Measurements from ENCODE around the gene VCP. TPM values are rescaled to one million over a fixed set of nuclear protein-coding genes. Genes with fewer than 3 reads are reported as not detected.

VCP gene
- total RNA-seq, 2 donors from 2014 or later = 161 to 180 TPM

DNA sequence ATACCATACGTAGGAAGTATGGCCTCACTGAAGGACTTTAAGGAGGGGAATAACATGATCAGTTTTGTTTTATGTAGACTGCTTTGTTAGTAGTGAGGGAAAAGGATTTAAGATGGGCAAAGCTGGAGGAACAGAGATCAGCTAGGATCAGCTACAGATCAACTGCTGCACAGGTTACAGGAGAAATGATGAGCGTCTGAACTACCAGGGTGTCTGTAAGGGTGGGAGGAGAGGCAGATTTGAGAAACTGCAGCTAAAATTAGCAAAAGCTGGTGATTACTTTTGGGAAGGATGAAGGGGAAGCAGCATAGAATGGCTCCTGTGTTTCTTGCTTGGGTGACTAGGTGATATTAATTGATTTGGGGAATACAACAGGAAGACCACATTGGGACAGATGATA lies 39.3 kb downstream of the VCP start:
- no peaks in the 10 kb centered on the region for H3K27me3 ChIP-seq (replicated peaks; ENCODE audit: insufficient read depth)
- H3K4me3 ChIP-seq = no peak overlapping the region
- DNase-seq (ENCODE audit: low spot score) = no peak
- H3K4me1 ChIP-seq (replicated peaks) = no peaks in the 10 kb centered on the region
- WGBS = 84% methylated on average over 2 of the region's 2 CpGs
- H3K36me3 ChIP-seq = no peaks in the 10 kb centered on the region
- no peaks in the 10 kb centered on the region for H3K9me3 ChIP-seq
- intact Hi-C loops (cut with DNase I) = no loop called here
- H3K27ac ChIP-seq = no peak overlapping the region
- TF ChIP-seq CTCF (IDR thresholded peaks at IDR 0.05) (no peak), POLR2A (IDR thresholded peaks at IDR 0.05) (no peak), POLR2AphosphoS5 (IDR thresholded peaks at IDR 0.05) (no peak)

- 61% methylated on average over 2 of the region's 2 CpGs for WGBS
These were observed 42.6 kb downstream of the VCP start for GRCh38 chr9:35029852-35030251.

DNA sequence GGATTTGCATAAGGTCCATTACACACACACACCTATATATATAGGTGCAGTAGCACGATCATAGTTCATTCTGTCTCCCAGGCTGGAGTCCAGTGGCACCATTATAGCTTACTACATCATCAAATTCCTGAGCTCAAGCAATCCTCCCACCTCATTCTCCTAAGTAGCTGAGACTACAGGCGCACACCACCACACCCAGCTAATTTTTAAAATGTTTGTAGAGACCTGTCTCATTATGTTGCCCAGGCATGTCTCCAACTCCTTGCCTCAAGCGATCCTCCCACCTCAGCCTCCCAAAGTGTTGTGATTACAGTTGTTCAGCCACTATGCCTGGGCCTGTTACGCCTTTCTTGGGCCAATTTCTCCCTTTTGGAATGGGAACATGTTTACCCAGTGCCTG lies 43.2 kb downstream of the VCP start:
- H3K27me3 ChIP-seq (replicated peaks; ENCODE audit: insufficient read depth) = no peaks in the 10 kb centered on the region
- no peaks in the 10 kb centered on the region for H3K4me1 ChIP-seq (replicated peaks)
- intact Hi-C loops (cut with DNase I) = no loop called here
- no peak overlapping the region for H3K4me3 ChIP-seq
- H3K27ac ChIP-seq = no peak overlapping the region
- TF ChIP-seq POLR2A (IDR thresholded peaks at IDR 0.05) = no peak
- TF ChIP-seq POLR2AphosphoS5 (IDR thresholded peaks at IDR 0.05) = no peak
- no peak for TF ChIP-seq CTCF (IDR thresholded peaks at IDR 0.05)
- no peaks in the 10 kb centered on the region for H3K36me3 ChIP-seq
- no peaks in the 10 kb centered on the region for H3K9me3 ChIP-seq
- no peak for DNase-seq (ENCODE audit: low spot score)
- 57% methylated on average over 4 of the region's 4 CpGs for WGBS

More at GRCh38 chr9:35029852-35030251, 42.6 kb downstream of the VCP start:
- TF ChIP-seq CTCF (IDR thresholded peaks at IDR 0.05) (no peak), POLR2AphosphoS5 (IDR thresholded peaks at IDR 0.05) (no peak), POLR2A (IDR thresholded peaks at IDR 0.05) (no peak)
- intact Hi-C loops (cut with DNase I) = no loop called here
- Histone ChIP-seq H3K36me3 (no peaks in the 10 kb centered on the region), H3K9me3 (no peaks in the 10 kb centered on the region), H3K4me3 (no peak overlapping the region), H3K4me1 (replicated peaks) (no peaks in the 10 kb centered on the region), H3K27ac (no peak overlapping the region), H3K27me3 (replicated peaks; ENCODE audit: insufficient read depth) (no peaks in the 10 kb centered on the region)
- no peak for DNase-seq (ENCODE audit: low spot score)

DNA sequence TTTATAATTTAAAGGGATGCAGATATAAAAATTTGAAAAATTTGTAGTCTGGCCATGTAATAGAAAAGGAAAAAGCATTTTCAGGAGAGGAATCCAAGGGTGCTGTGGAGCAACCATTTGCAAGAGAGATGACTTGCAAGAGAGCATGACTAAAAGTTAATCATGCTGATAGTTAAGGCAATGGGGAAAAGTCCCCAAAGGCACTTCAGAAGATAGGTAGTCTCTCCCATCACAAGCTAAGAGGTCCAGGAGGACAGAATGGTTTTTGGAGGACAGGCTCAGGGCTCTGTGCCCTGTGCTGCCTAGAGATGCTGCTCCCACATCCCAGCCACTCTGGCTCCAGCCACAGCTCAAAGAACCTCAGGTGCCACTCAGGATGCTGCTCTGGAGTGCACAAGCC lies 44.1 kb downstream of the VCP start:
- H3K4me1 ChIP-seq (replicated peaks) = no peaks in the 10 kb centered on the region
- H3K27me3 ChIP-seq (replicated peaks; ENCODE audit: insufficient read depth) = no peaks in the 10 kb centered on the region
- intact Hi-C loops (cut with DNase I) = no loop called here
- no peak overlapping the region for H3K27ac ChIP-seq
- DNase-seq (ENCODE audit: low spot score) = no peak
- TF ChIP-seq POLR2AphosphoS5 (IDR thresholded peaks at IDR 0.05) (no peak), CTCF (IDR thresholded peaks at IDR 0.05) (no peak), POLR2A (IDR thresholded peaks at IDR 0.05) (no peak)
- no peaks in the 10 kb centered on the region for H3K9me3 ChIP-seq
- H3K36me3 ChIP-seq = no peaks in the 10 kb centered on the region
- H3K4me3 ChIP-seq = no peak overlapping the region

GRCh38 chr9:35027860-35028259 lies 44.6 kb downstream of the VCP start:
- Histone ChIP-seq H3K4me1 (replicated peaks) (no peaks in the 10 kb centered on the region), H3K27ac (no peak overlapping the region), H3K36me3 (no peaks in the 10 kb centered on the region), H3K4me3 (no peak overlapping the region), H3K27me3 (replicated peaks; ENCODE audit: insufficient read depth) (no peaks in the 10 kb centered on the region), H3K9me3 (no peaks in the 10 kb centered on the region)
- intact Hi-C loops (cut with DNase I) = no loop called here
- DNase-seq (ENCODE audit: low spot score) = no peak
- 25% methylated on average over 1 of the region's 1 CpG for WGBS
- no peak for TF ChIP-seq CTCF (IDR thresholded peaks at IDR 0.05)
- TF ChIP-seq POLR2A (IDR thresholded peaks at IDR 0.05) = no peak
